Astrocyte (in vitro differentiated cells and primary cell): Measurements from ENCODE around the gene ZNF512. TPM values are rescaled to one million over a fixed set of nuclear protein-coding genes. Genes with fewer than 3 reads are reported as not detected.

Experiments
- DNase-seq: peaks from one replicate; pipeline ENCODE4 v3.0.0-alpha.2; 2010; ENCODE audit warnings: low read depth
- FAIRE-seq: peaks from 2 replicates; lab custom pipeline; 2011; peaks lifted over from hg19 to GRCh38; lab: Jason Lieb, UNC
- H2AFZ ChIP-seq: 2 replicates; pipeline ENCODE4 v1.6.0; 2012; ENCODE audit warnings: low read depth, low read length, inconsistent platforms
- H3K27ac ChIP-seq: 2 replicates; pipeline ENCODE4 v1.5.1; 2011; ENCODE audit warnings: low read depth, low read length, inconsistent platforms
- H3K27me3 ChIP-seq: 2 replicates; pipeline ENCODE4 v1.6.0; 2011; ENCODE audit warnings: low read length, inconsistent platforms; ENCODE audit not compliant: insufficient read depth
- H3K36me3 ChIP-seq: 2 replicates; pipeline ENCODE4 v1.5.1; 2011; ENCODE audit warnings: low read length, inconsistent platforms; ENCODE audit not compliant: insufficient read depth
- H3K4me1 ChIP-seq: 2 replicates; pipeline ENCODE4 v1.5.1; 2011; ENCODE audit warnings: low read length, inconsistent platforms; ENCODE audit not compliant: insufficient read depth
- H3K4me2 ChIP-seq: 2 replicates; pipeline ENCODE4 v1.6.0; 2012; ENCODE audit warnings: low read length, inconsistent platforms
- H3K4me3 ChIP-seq: 2 replicates; pipeline ENCODE4 v1.5.1; 2011; ENCODE audit warnings: low read depth, mild to moderate bottlenecking, low read length, inconsistent platforms; ENCODE audit not compliant: insufficient read depth
- H3K79me2 ChIP-seq: 2 replicates; pipeline ENCODE4 v1.6.0; 2012; ENCODE audit warnings: mild to moderate bottlenecking, low read length, inconsistent platforms; ENCODE audit not compliant: insufficient read depth
- H3K9ac ChIP-seq: 2 replicates; pipeline ENCODE4 v1.6.0; 2012; ENCODE audit warnings: mild to moderate bottlenecking, low read length, inconsistent platforms
- H3K9me3 ChIP-seq: 2 replicates; pipeline ENCODE4 v1.5.1; 2012; ENCODE audit warnings: low read depth, mild to moderate bottlenecking, low read length, inconsistent platforms; ENCODE audit not compliant: insufficient read depth
- H4K20me1 ChIP-seq: 2 replicates; pipeline ENCODE4 v1.6.0; 2012; ENCODE audit warnings: low read length, inconsistent platforms; ENCODE audit not compliant: insufficient read depth
- H3K27ac Mint-ChIP-seq: one replicate; pipeline ENCODE4 v1.8.0; 2021; ENCODE audit warnings: mild to moderate bottlenecking, mixed read lengths; ENCODE audit not compliant: unreplicated experiment
- H3K27me3 Mint-ChIP-seq: one replicate; pipeline ENCODE4 v1.8.0; 2021; ENCODE audit warnings: low read depth, mixed read lengths; ENCODE audit not compliant: unreplicated experiment
- H3K36me3 Mint-ChIP-seq: one replicate; pipeline ENCODE4 v1.8.0; 2021; ENCODE audit warnings: low read depth, mixed read lengths; ENCODE audit not compliant: unreplicated experiment
- H3K4me1 Mint-ChIP-seq: one replicate; pipeline ENCODE4 v1.8.0; 2021; ENCODE audit warnings: low read depth, mixed read lengths; ENCODE audit not compliant: unreplicated experiment
- H3K4me3 Mint-ChIP-seq: one replicate; pipeline ENCODE4 v1.8.0; 2021; ENCODE audit warnings: mild to moderate bottlenecking, moderate library complexity, mixed read lengths; ENCODE audit not compliant: unreplicated experiment
- H3K9me3 Mint-ChIP-seq: one replicate; pipeline ENCODE4 v1.8.0; 2021; ENCODE audit warnings: mild to moderate bottlenecking, mixed read lengths; ENCODE audit not compliant: unreplicated experiment
- EZH2 ChIP-seq: IDR thresholded peaks from 2 replicates; pipeline ENCODE4 v1.6.1; 2012; ENCODE audit warnings: mild to moderate bottlenecking, low read length, inconsistent platforms; ENCODE audit not compliant: insufficient read depth
- total RNA-seq: library from RNA; stranded (reverse); gene quantifications from 2 replicates; pipeline ENCODE4 v1.2.1, GENCODE V29; 2021
- TF ChIP-seq, protein P1 (sequence below): IDR thresholded peaks from 2 replicates; pipeline ENCODE4 v1.5.1; 2011; ENCODE audit warnings: low read depth, mild to moderate bottlenecking, inconsistent platforms, low read length, moderate library complexity; ENCODE audit not compliant: insufficient read depth

The ZNF512 gene
- total RNA-seq, 1 donor from 2014 or later = 32.5 TPM

DNA sequence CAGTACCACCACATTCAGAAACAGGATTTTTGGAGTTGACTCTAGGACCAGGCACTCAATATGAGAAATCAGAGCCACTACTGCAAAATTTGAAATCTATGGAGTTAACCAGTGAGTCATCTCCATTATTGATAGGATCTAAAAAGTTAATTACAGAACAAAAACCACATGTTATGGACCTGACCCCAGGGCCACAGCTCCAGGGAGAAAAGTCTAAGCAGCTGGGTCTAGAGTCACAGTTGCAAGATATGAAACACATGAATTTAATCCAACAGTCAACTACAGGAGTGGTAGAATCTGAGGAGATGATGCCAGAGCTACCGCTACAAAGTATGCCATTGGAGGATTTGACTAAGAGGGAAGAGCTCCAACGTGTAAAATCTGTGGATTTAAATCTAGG is 13.4 kb upstream of the ZNF512 start:
- peaks cover 22% of the 10 kb centered on the region for H3K9me3 Mint-ChIP-seq
- Histone ChIP-seq H4K20me1 (no peaks in the 10 kb centered on the region), H3K4me3 (no peak overlapping the region), H3K27ac (no peak overlapping the region), H3K4me1 (peaks cover 18% of the 10 kb centered on the region), H3K79me2 (no peaks in the 10 kb centered on the region), H3K27me3 (no peaks in the 10 kb centered on the region), H3K4me2 (no peak overlapping the region), H3K9me3 (peaks cover 3% of the 10 kb centered on the region), H2AFZ (no peak overlapping the region), H3K36me3 (no peaks in the 10 kb centered on the region), H3K9ac (no peak overlapping the region)
- DNase-seq (peak; percentile 24), FAIRE-seq (no peak)
- H3K27ac Mint-ChIP-seq = no peak overlapping the region
- peaks cover 32% of the 10 kb centered on the region for H3K27me3 Mint-ChIP-seq
- peaks cover 9% of the 10 kb centered on the region for H3K4me1 Mint-ChIP-seq
- no peak for TF ChIP-seq EZH2
- TF ChIP-seq, protein P1, sequence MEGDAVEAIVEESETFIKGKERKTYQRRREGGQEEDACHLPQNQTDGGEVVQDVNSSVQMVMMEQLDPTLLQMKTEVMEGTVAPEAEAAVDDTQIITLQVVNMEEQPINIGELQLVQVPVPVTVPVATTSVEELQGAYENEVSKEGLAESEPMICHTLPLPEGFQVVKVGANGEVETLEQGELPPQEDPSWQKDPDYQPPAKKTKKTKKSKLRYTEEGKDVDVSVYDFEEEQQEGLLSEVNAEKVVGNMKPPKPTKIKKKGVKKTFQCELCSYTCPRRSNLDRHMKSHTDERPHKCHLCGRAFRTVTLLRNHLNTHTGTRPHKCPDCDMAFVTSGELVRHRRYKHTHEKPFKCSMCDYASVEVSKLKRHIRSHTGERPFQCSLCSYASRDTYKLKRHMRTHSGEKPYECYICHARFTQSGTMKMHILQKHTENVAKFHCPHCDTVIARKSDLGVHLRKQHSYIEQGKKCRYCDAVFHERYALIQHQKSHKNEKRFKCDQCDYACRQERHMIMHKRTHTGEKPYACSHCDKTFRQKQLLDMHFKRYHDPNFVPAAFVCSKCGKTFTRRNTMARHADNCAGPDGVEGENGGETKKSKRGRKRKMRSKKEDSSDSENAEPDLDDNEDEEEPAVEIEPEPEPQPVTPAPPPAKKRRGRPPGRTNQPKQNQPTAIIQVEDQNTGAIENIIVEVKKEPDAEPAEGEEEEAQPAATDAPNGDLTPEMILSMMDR = no peak
- no peak overlapping the region for H3K4me3 Mint-ChIP-seq
- no peaks in the 10 kb centered on the region for H3K36me3 Mint-ChIP-seq

DNA sequence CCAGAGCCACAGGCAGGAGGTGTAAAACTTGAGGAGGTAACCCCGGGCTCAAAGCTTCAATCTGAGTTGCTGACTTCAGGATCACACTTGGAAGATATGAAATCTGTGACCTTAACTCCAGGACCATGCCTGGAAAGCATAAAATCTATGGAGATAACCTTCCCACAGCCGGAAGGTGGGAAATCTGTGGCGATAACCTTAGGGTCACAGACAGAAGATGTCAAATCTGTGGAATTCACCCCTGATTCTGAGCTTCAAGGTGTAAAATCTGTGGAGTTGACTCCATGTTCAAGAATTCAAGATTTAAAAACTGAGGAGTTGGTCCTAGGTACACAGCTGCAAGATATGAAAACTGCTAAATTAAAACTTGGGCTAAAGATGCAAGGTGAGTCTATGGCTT is 11.6 kb upstream of the ZNF512 start:
- Histone ChIP-seq H3K4me2 (no peak overlapping the region), H2AFZ (no peak overlapping the region), H3K27ac (no peak overlapping the region), H3K79me2 (no peaks in the 10 kb centered on the region), H4K20me1 (no peaks in the 10 kb centered on the region), H3K9me3 (peaks cover 3% of the 10 kb centered on the region), H3K27me3 (no peaks in the 10 kb centered on the region), H3K9ac (no peak overlapping the region), H3K4me3 (no peak overlapping the region), H3K4me1 (peaks cover 14% of the 10 kb centered on the region), H3K36me3 (no peaks in the 10 kb centered on the region)
- no peak for FAIRE-seq
- Mint-ChIP-seq H3K4me3 (no peak overlapping the region), H3K27ac (no peak overlapping the region), H3K9me3 (peaks cover 32% of the 10 kb centered on the region), H3K4me1 (peaks cover 7% of the 10 kb centered on the region), H3K27me3 (peaks cover 34% of the 10 kb centered on the region), H3K36me3 (peaks cover 1% of the 10 kb centered on the region)
- TF ChIP-seq EZH2 = no peak
- TF ChIP-seq, protein P1 = no peak
- no peak for DNase-seq

DNA sequence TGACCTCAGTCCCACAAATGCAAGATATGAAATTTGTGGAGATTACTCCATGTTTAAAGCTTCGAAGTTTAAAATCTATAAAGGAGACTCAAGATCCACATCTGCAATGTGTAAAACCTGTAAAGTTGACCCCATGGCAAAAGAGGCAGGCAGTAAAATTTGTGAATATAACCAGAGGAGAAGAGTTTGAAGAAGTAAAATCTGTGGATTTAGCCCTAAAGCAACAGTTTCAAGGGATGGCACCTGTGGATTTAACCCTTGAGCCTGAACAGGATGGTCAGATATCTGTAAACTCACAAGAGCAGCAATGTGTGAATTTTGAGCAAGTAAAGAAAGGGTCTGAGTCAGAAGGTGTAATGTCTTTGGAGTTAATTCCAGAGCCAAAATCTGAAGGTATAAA is 11.2 kb upstream of the ZNF512 start:
- H3K79me2 ChIP-seq = no peaks in the 10 kb centered on the region
- Mint-ChIP-seq H3K27ac (no peak overlapping the region), H3K4me1 (peaks cover 4% of the 10 kb centered on the region), H3K4me3 (no peak overlapping the region), H3K9me3 (peaks cover 36% of the 10 kb centered on the region), H3K36me3 (peaks cover 2% of the 10 kb centered on the region), H3K27me3 (peaks cover 34% of the 10 kb centered on the region)
- H3K9ac ChIP-seq = no peak overlapping the region
- no peaks in the 10 kb centered on the region for H4K20me1 ChIP-seq
- no peak overlapping the region for H3K4me2 ChIP-seq
- H3K27ac ChIP-seq = no peak overlapping the region
- FAIRE-seq (no peak), DNase-seq (no peak)
- H2AFZ ChIP-seq = no peak overlapping the region
- H3K4me1 ChIP-seq = peaks cover 9% of the 10 kb centered on the region
- no peak overlapping the region for H3K4me3 ChIP-seq
- TF ChIP-seq, protein P1 = no peak
- TF ChIP-seq EZH2 = no peak
- peaks cover 3% of the 10 kb centered on the region for H3K9me3 ChIP-seq
- H3K27me3 ChIP-seq = no peaks in the 10 kb centered on the region
- H3K36me3 ChIP-seq = no peaks in the 10 kb centered on the region
